Neuronal stem cell (in vitro differentiated cells): Measurements from ENCODE around the gene UQCR11.

ENCODE experiments used
- DNase-seq: peaks from one replicate; pipeline ENCODE4 v3.0.0-alpha.2; 2013; ENCODE audit warnings: low spot score
- H2AFZ ChIP-seq: one replicate; pipeline ENCODE4 v1.6.1; 2013; ENCODE audit warnings: mild to moderate bottlenecking, low read length, inconsistent platforms
- H2AK5ac ChIP-seq: 2 replicates; pipeline ENCODE4 v1.6.1; 2013; ENCODE audit warnings: low read depth, mild to moderate bottlenecking, inconsistent platforms, low read length, moderate library complexity, mixed read lengths
- H2BK120ac ChIP-seq: 2 replicates; pipeline ENCODE4 v1.6.1; 2013; ENCODE audit warnings: low read depth, mild to moderate bottlenecking, inconsistent platforms, low read length, moderate library complexity, mixed read lengths
- H2BK12ac ChIP-seq: one replicate; pipeline ENCODE4 v1.6.1; 2013; ENCODE audit warnings: low read length, inconsistent platforms
- H2BK15ac ChIP-seq: 2 replicates; pipeline ENCODE4 v1.6.1; 2013; ENCODE audit warnings: mild to moderate bottlenecking, low read length, inconsistent platforms, mixed read lengths
- H2BK5ac ChIP-seq: one replicate; pipeline ENCODE4 v1.6.1; 2013; ENCODE audit warnings: inconsistent platforms, mild to moderate bottlenecking, low read length, moderate library complexity
- H3K14ac ChIP-seq: one replicate; pipeline ENCODE4 v1.6.1; 2013; ENCODE audit warnings: low read length, inconsistent platforms
- H3K18ac ChIP-seq: 2 replicates; pipeline ENCODE4 v1.6.1; 2013; ENCODE audit warnings: low read length, inconsistent platforms
- H3K23ac ChIP-seq: 2 replicates; pipeline ENCODE4 v1.6.1; 2013; ENCODE audit warnings: low read depth, mild to moderate bottlenecking, mixed read lengths, low read length, inconsistent platforms; ENCODE audit not compliant: poor library complexity
- H3K27ac ChIP-seq: replicated peaks from 3 replicates; pipeline ENCODE4 v1.5.1; 2013; ENCODE audit warnings: low read length, inconsistent platforms
- H3K27me3 ChIP-seq, 3 experiments: 2 replicates each; pipeline ENCODE4 v1.6.1; 2013; ENCODE audit warnings: low read length in 3 of 3, mild to moderate bottlenecking in 2 of 3, inconsistent platforms in 1 of 3, low read depth in 1 of 3, mixed read lengths in 1 of 3, moderate library complexity in 1 of 3; ENCODE audit not compliant: control insufficient read depth in 3 of 3, insufficient read depth in 3 of 3
- H3K36me3 ChIP-seq, 2 donors: replicated peaks in 1 of 2; 2 replicates each; pipeline ENCODE4 v1.6.1; 2013; ENCODE audit warnings: low read length in 2 of 2; ENCODE audit not compliant: control insufficient read depth in 2 of 2, insufficient read depth in 2 of 2
- H3K4ac ChIP-seq: 2 replicates; pipeline ENCODE4 v1.6.1; 2013; ENCODE audit warnings: inconsistent platforms, mild to moderate bottlenecking, low read length, moderate library complexity
- H3K4me1 ChIP-seq, 2 donors: 1 replicate in 1 of 2; 2 replicates in 1 of 2; pipeline ENCODE4 v1.6.1; 2013; ENCODE audit warnings: low read length in 2 of 2, low read depth in 1 of 2; ENCODE audit not compliant: control insufficient read depth in 2 of 2, insufficient read depth in 1 of 2
- H3K4me2 ChIP-seq: one replicate; pipeline ENCODE4 v1.6.1; 2013; ENCODE audit warnings: mild to moderate bottlenecking, low read length, inconsistent platforms; ENCODE audit not compliant: insufficient read depth, poor library complexity, severe bottlenecking
- H3K4me3 ChIP-seq, 2 donors: 2 replicates each; pipeline ENCODE4 v1.5.1; 2013; ENCODE audit warnings: low read length in 2 of 2, mild to moderate bottlenecking in 2 of 2, inconsistent platforms in 1 of 2, moderate library complexity in 1 of 2
- H3K79me1 ChIP-seq: one replicate; pipeline ENCODE4 v1.6.1; 2013; ENCODE audit warnings: low read depth, mild to moderate bottlenecking, inconsistent platforms, low read length, moderate library complexity
- H3K9ac ChIP-seq: one replicate; pipeline ENCODE4 v1.6.1; 2013; ENCODE audit warnings: mild to moderate bottlenecking, low read depth, low read length, inconsistent platforms; ENCODE audit not compliant: poor library complexity
- H3K9me3 ChIP-seq, 2 donors: replicated peaks in 1 of 2; 2 replicates each; pipeline versions ENCODE3 to v1.6.1; 2013; ENCODE audit warnings: low read length in 2 of 2, mild to moderate bottlenecking in 2 of 2, inconsistent platforms in 1 of 2, low read depth in 1 of 2, mixed read lengths in 1 of 2, moderate library complexity in 1 of 2; ENCODE audit not compliant: control insufficient read depth in 2 of 2, insufficient read depth in 1 of 2
- H4K8ac ChIP-seq: one replicate; pipeline ENCODE4 v1.6.1; 2013; ENCODE audit warnings: low read depth, mild to moderate bottlenecking, inconsistent platforms, low read length, moderate library complexity
- H4K91ac ChIP-seq: one replicate; pipeline ENCODE4 v1.6.1; 2013; ENCODE audit warnings: low read length, low read depth, mild to moderate bottlenecking, inconsistent platforms; ENCODE audit not compliant: poor library complexity
- WGBS, 2 donors: extraction: QIAGEN DNeasy Blood & Tissue Kit; methylation state at CpG; one replicate each; pipeline ENCODE4 v1.1.7; 2013; ENCODE audit warnings: missing lambda C conversion rate in 2 of 2, mixed read lengths in 1 of 2; ENCODE audit not compliant: insufficient read length in 2 of 2, insufficient replicate concordance in 1 of 2; ENCODE audit errors: extremely low coverage in 2 of 2; 5-methylcytosine and 5-hydroxymethylcytosine counted together

The UQCR11 gene

DNA sequence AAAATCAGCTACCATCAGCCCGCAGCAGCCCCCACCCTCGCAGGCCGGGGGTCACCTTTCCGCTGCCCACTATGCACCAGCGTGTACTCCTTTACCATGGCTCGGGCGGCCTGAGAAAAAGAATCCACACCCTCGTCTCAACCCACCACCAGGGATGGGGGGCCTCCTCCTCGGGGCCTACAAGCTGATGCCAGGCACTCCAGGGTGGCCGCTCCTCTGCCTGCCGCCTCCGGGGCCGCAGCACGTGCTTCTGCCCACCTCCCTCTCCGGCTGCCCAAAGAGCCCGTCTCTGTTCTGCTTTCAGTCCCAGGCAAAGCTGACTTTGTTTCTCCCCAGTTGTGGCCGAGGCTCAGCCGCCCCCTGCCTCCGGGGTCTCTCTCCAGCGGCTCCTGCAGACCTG, 26.0 kb downstream of the UQCR11 start:
- Histone ChIP-seq H3K4me1 (no peaks in the 10 kb centered on the region), H2AFZ (no peak overlapping the region), H3K9me3 (no peaks in the 10 kb centered on the region), H3K14ac (no peak overlapping the region), H3K9ac (no peak overlapping the region), H3K18ac (no peak overlapping the region), H2BK12ac (no peak overlapping the region), H4K8ac (peak overlapping the region; percentile 65), H3K4me3 (no peak overlapping the region), H2BK5ac (no peak overlapping the region), H2BK15ac (no peak overlapping the region), H3K27ac (no peak overlapping the region), H2BK120ac (no peak overlapping the region), H3K79me1 (peaks cover 13% of the 10 kb centered on the region), H3K36me3 (peaks cover 59 to 85% of the 10 kb centered on the region in 2 donors), H3K23ac (no peak overlapping the region), H3K4ac (no peak overlapping the region), H3K27me3 (no peaks in the 10 kb centered on the region), H3K4me2 (no peak overlapping the region), H2AK5ac (no peak overlapping the region), H4K91ac (no peak overlapping the region)
- WGBS, 2 donors = no CpG with 5 or more reads among the region's 20 CpGs
- no peak for DNase-seq

DNA sequence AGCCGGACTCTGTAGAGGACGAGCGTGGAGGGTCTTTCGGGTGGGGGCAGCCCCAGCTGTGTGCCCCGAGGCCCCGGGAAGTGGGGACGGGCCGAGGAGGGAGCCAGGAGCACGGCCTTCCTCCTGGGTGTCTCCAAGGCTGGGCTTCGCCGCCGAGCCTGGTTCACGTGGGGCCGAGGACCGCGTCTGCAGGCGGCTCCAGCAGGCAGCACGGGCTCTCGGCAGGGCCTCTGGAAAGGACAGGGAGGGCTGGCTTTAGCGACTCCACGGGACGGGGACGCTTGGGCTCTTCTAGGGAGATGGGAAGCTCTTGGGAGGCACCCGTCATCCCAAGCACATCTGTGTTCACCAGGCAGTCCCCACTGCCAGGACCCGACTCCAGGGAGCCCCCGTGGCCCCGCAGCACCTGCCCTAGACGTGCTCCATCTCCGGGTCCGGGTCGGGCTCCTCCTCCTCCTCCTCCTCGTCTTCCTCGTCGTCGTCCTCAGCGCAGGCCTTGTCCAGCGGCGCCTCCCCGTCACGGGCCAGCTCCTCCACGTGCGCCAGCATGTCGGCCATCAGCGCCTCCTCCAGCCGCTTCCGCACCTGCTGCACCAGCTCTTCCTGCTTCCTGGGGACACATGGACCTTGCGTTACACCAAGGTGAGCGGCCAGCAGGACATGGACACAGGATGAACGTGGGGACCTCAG, 27.2 kb downstream of the UQCR11 start:
- Histone ChIP-seq H3K27ac (no peak overlapping the region), H4K8ac (no peak overlapping the region), H2BK15ac (no peak overlapping the region), H3K9ac (no peak overlapping the region), H3K79me1 (peaks cover 13% of the 10 kb centered on the region), H2BK5ac (no peak overlapping the region), H2BK120ac (no peak overlapping the region), H3K4me2 (no peak overlapping the region), H3K4me1 (no peaks in the 10 kb centered on the region), H2AFZ (no peak overlapping the region), H2AK5ac (no peak overlapping the region), H3K36me3 (peaks cover 54 to 73% of the 10 kb centered on the region in 2 donors), H3K14ac (no peak overlapping the region), H3K4me3 (no peak overlapping the region), H4K91ac (no peak overlapping the region), H3K27me3 (no peaks in the 10 kb centered on the region), H3K23ac (peak overlapping the region; percentile 91), H3K18ac (no peak overlapping the region), H3K4ac (no peak overlapping the region), H3K9me3 (no peaks in the 10 kb centered on the region), H2BK12ac (peak overlapping the region; percentile 10)
- no CpG with 5 or more reads among the region's 49 CpGs for WGBS, 2 donors
- no peak for DNase-seq

DNA sequence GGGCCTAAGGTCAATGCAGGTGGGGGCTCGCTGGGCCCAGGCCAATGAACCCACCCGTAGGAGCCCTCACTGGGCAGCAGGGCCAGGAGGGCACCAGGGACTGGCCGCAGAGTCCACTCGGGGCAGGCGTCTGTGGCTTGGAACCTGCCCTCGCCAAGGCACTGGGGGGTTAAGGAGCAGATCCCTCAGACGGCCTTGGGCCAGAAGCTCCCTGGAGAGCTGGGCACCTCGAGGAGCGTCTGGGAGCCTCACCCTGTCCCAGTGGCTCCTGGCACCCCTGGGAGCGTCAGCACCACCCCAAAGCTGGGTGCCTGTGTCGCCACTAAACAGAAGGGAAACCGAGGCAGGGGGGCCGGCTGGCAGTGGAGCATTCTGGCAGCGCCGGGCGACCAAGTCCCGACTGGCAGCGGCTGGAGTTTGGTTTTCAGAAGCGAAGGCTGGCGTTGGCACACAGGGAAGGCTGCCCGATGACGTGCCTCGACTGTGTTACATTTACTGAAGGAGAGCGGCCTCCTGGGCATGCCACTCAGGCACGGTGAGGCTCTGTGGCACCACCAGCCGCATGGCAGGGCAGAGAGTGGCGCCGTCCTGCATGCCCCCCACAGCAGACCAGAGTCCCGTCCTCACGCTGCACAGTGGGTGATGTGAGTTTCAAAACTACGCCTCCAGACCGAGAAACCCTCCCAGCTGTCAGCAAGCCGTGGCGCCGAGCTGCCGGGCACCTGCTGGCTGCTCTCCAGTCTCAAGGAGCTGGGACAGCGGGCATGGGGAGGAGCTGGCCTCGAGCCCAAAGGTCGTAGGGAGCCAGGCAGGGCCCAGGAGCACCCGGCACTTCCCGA, 28.0 kb downstream of the UQCR11 start:
- no peak overlapping the region for H4K8ac ChIP-seq
- H3K23ac ChIP-seq = no peak overlapping the region
- H4K91ac ChIP-seq = no peak overlapping the region
- no peak overlapping the region for H3K4me3 ChIP-seq
- H3K9ac ChIP-seq = no peak overlapping the region
- no peak overlapping the region for H3K27ac ChIP-seq
- H2AFZ ChIP-seq = no peak overlapping the region
- no peaks in the 10 kb centered on the region for H3K4me1 ChIP-seq
- H2BK5ac ChIP-seq = peak overlapping the region; percentile 60
- H3K14ac ChIP-seq = no peak overlapping the region
- no peak overlapping the region for H3K18ac ChIP-seq
- peaks cover 49 to 66% of the 10 kb centered on the region in 2 donors for H3K36me3 ChIP-seq
- no peak overlapping the region for H2AK5ac ChIP-seq
- no peak overlapping the region for H3K4me2 ChIP-seq
- no peak overlapping the region for H2BK120ac ChIP-seq
- H3K9me3 ChIP-seq = no peaks in the 10 kb centered on the region
- peaks cover 8% of the 10 kb centered on the region for H3K79me1 ChIP-seq
- no peak for DNase-seq
- H3K4ac ChIP-seq = no peak overlapping the region
- H2BK15ac ChIP-seq = no peak overlapping the region
- H2BK12ac ChIP-seq = no peak overlapping the region
- no peaks in the 10 kb centered on the region for H3K27me3 ChIP-seq
- no CpG with 5 or more reads among the region's 41 CpGs for WGBS, 2 donors
